Embryonic facial prominence (tissue), 1 donor: ENCODE results near the gene LDLRAD4.

Experiments
- DNase-seq: peaks from one replicate; pipeline ENCODE4 v3.0.0-alpha.2; 2016; ENCODE audit errors: extremely low spot score

Gene LDLRAD4

GRCh38 chr18:13405305-13406038 is 186.9 kb downstream of the LDLRAD4 start:
- DNase-seq, result no peak

DNA sequence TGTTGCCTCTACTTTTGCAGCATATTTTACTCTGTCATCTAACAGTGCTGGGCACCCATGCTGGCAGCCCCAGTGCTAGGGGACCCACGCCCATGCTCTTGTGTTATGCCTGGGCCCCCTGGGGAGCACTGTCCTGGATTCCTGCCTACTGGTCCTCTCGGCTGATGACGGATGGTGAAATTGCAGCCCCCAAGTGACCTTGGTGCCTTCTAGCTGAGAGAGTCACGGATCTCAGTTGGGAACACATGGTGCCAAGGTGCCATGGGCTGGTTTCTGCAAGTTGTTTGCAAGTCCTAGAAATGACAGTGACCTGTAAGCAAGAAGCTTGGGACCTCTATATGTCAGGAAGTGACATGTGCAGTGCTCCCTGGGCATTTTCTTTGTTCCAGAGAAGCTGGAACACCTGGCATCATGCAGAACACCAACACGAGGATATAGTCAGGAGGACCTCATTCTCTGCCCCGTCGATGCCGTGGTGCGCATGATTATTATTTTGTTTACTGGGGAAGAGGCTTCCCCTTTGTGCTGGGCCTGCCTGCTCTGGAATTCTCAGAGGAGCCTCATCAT is 187.6 kb downstream of the LDLRAD4 start:
- no peak for DNase-seq

DNA sequence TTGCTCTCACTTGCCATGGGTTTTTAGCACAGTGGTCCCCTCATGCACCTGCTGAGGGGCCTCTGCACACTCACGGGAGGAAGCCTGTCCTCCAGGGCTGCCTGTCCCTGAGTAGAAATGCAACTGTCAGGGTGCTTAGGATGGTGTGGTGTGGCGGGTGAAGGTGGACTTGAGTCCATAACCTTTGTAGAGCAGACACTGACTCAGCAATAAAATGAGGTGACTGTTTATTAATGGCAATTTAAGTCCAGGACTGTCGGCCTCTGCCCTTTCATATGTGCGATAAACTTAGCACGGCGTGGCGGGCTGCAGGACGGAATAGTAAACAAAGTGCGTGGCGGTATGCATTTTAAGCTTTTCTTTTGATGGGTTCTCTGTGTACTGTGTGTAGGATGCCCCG is 188.2 kb downstream of the LDLRAD4 start:
- no peak for DNase-seq

DNA sequence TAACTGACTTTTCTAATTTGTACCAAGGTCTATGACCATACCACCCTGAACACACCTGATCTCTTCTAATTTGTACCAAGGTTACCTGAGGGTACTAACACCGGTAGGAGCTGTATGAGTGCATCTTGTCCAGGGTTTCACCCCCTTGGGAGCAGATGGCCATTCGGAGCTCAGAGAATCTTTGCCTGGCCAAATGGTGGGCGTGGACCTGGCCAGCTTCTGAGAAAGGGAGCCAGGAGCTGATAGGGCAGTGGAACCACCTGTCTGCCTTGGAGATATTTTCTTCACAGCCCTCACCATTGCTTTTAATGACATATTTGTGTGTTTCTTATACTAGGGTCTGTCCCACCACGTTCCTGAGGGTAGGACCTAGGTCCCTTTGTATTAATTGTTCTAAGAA is 188.9 kb downstream of the LDLRAD4 start:
- DNase-seq, result no peak

DNA sequence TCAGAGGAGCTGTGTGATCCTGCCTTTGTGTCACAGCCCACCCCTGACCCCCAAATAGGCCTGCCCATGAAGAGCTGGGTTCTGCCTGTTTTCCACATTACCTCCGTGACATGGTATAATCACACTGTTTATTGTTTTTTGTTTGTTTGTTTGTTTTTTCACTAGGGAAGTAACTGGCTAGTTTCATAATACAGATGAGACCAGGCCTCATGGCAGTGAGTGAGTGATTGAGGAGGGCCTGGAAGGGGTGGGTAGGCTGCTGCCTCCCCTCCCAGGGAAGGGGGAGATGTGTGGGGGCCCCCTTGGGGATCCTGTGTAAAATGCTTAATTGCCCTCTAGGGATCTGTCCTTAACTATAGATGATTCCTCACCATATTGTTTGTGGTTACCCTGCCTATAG is 190.5 kb downstream of the LDLRAD4 start:
- no peak for DNase-seq

GRCh38 chr18:13409997-13410396 is 191.4 kb downstream of the LDLRAD4 start:
- no peak for DNase-seq

DNA sequence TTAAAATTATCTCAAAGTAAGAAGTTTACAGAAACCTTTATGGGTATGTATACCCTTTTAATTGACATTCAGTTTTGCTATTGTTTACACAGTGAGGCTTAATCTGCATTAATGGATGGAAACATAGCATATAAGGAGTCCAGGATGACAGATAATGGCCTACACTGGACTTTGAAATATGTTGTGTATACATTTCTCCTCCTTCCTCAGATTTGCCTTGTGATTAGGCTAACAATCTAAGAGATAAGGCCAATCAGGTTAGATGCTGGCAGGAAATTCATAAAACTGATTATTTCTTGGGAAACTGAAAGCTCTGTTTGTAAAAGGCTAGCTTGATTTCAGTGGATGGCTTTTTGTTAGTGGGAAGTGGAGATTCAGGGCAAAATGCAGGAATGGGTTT is 191.9 kb downstream of the LDLRAD4 start:
- DNase-seq, result no peak

- no peak for DNase-seq
These were observed 193.5 kb downstream of the LDLRAD4 start for GRCh38 chr18:13412017-13412416.

DNA sequence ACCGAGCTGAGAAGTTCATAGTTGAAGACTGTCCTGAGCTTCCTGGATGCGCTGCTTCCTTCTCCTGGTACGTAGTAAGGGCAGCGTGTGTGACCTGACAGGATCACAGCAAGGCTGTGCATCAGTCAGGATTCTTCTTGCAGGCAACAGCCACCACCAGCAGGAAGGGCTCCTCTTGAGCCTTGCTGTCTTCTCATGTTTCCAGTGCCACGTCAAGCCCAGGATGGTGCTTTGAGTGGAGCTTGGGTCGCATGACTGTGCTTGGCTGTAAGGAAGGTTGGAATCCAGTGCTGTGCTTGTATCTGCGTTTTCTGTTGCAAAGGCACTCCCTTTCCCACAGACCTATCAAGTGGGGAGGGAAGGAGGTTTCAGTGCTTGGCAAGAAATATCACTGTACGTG is 194.3 kb downstream of the LDLRAD4 start:
- DNase-seq, result no peak

- DNase-seq, result no peak
These were observed 195.5 kb downstream of the LDLRAD4 start for GRCh38 chr18:13414102-13414501.

DNA sequence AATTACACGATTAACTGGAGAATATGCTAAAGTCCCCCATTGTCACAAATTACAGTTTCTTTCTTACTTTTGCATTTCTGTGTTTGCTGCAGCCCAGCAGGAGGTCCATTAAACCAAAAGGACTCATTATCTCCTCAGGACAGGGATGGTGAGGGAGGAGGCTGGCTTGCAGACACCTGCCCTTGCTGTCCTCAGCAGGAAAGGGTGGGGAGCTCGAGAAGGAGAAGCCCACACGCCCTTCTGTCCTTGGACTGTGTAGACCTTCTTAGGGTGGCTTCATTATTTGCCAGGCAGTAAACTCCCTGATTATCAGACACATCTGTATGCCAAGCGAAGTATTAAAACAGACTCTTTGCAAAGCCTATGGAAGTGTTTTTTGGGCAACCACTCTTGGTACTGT is 196.0 kb downstream of the LDLRAD4 start:
- no peak for DNase-seq

- DNase-seq, result no peak
These were observed 197.2 kb downstream of the LDLRAD4 start for GRCh38 chr18:13415736-13416135.

- DNase-seq, result no peak
These were observed 197.6 kb downstream of the LDLRAD4 start for GRCh38 chr18:13416208-13416607.

DNA sequence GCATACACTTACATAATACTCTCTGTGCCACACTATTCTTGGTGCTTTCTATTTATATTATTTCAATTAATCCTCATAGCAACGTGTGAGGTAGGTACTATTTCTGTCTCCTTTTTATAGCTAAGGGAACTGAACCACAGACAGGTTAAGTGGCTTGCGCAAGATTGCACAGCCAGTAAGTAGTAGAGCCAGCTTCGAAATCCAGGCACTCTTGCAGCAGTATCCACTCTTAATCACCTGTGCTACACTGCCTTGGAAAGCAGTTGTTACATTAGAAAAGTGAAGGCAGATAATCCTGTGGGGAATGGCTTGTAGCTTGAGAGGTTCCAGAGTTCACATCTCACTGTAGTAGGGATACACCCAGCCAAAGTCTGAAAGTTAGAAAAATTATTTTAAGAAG is 198.3 kb downstream of the LDLRAD4 start:
- no peak for DNase-seq

DNA sequence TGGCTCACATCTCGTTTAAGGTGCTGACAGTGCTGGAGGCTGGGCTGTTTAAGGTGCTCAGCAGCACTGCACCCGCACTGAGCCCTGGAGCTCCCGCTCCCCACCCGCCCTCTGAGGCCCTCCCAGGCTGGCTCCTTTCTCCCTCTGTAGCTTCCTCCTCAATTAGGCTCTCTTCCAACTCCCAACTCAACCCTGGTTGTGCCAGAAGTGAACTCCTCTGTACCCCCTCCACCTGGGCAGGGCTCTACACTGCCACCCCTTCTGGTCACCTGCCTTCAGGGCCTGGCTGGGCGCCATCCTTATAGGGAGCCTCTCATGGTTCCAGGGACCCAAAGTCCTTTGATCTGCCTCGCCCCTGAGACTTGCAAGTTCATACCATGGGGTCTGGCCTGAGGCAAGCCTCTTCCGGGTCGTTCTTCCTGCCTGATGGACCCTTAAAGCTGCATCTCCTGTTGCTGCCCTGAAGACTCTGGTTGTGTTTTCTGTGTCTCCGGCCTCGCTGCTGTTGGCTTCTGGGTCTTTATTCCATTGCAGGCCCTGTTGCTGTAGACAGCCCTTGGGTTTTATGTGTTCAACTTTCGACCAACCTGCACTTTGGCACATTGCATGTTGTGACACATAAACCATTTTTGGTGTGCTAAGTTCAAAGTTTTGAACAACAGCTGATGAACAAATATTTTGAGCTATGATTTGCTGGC is 199.6 kb downstream of the LDLRAD4 start:
- DNase-seq, result no peak

DNA sequence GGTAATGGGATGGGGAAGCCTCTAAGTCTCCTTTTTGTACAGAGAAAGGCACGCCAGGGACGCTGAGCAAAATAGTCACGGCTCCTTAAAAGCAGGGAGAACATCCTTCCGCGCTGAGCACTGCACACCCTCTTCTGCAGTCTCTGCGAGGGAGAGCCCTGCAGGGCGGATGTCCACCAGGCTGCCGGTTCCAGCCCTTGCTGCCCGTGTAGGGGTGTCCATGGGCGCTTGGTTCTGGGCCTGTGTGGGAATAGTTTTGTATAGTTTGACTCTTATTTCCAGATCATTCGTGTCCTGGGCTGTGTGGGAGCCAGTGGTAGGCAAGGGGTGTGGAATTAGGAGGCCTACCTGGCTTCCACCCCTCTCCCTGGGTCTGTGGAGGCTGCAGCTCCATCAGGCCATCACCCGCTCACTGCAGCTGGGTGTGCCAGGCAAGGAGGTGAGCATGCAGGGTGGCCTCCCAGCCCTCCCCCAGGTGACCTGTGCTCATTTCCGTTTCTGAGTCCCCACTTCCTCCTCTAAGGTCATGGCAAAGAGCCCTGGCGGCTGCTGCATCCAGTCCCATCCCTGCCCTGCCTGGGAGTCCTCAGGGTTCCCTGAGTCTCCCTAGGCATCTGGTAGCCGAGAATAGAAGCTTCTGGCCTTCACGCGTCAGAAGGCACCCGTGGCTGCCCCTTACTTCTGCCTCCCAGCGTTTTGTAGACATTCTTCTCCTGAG is 202.6 kb downstream of the LDLRAD4 start:
- DNase-seq, result no peak

GRCh38 chr18:13422541-13423147 is 204.1 kb downstream of the LDLRAD4 start:
- no peak for DNase-seq

DNA sequence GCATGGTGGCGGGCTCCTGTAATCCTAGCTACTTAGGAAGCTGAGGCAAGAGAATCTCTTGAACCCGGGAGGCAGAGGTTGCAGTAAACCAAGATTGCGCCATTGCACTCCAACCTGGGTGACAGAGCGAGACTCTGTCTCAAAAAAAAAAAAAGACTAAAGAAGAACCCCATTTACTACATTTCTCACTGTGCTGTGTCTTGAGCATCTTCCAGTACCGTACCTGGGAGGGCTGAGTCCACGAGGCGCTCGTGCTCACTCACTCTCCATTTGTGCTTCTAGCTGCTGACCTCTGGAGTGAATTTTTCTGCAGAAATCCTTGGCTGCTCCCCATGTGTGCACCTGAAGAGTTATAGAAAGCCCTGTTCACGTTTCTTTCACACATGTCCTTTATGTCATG is 204.8 kb downstream of the LDLRAD4 start:
- DNase-seq, result no peak

DNA sequence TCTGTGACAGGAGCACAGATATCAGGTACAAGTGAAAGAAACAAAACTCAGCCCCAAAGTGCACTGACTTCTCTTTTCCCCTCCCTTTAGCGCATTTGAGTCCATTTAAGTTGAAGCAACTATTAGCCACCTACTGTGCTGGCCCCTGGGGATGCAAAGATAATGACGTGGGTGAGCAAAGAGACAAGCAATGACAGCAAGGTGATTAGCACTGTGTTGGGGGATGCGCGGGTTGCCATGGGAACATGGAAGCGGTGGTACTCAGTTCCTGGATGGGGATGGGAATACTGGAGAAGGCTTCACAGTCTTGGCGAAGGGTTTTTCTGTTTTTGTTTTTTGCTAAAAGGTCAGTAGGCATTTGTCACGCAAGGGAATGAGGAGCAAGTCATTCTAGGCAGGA is 205.8 kb downstream of the LDLRAD4 start:
- DNase-seq, result no peak

DNA sequence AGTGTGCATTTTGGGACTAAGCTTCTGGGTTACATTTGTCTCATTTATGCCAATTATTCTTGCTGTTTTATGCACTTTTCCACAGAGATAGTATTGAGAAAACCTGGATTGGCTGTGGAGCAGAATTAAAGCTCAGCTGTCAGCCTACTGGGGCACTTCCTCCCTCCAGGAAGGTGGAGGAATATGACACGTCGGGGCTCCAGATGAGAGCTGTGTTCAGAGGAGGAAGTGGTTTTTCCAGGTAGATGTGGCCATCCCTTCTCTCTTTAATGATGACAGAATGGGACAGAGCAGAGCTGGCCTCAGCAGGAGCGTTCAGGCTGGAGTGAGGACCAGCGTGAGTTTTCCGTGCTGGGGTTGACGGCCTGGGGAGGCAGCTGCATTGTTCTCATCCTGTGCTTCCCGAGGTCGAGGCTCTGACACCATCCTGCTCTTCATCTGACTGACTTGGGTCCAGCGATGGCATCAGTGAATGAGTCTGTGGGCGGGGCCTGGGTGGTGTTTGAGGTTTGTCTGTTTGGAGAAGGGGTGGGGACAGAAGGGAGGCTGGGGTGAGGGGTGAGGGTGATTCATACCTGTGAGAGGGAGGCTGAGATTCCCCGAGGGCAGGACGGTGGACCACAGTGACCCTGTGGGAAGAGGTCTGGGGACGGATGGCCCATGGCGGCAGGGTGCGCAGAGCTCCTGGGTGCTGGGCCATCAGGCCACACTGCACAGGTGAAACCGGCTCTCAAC is 207.0 kb downstream of the LDLRAD4 start:
- DNase-seq, result no peak

GRCh38 chr18:13427354-13427753 is 208.8 kb downstream of the LDLRAD4 start:
- no peak for DNase-seq
